ENCODE results near the gene WDR33.
"Not testable (repeated sequence)": the region's sequence is repeated elsewhere in the genome, so short reads cannot be mapped to it uniquely, and the experiment has no call there.

WDR33 gene

DNA sequence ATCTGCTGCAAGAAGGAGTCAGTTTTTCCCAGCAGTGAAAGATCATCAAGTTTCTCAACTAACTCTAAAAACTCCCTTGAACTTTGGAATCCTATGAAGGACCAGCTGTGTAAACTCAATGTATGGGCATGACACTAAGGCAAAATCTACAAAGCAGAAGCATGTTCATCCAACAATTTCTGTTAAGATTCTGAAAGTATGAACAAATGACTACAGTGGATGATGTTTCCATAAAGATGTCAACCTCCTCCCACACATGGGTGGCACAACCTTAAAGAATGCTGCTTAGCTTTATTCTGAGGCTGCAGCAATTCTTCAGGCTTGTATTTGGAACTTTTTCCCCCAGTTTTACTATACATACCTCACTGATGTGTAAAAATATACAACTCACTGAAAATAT is 47.2 kb downstream of the WDR33 start:
- no peak overlapping the region for H3K27ac ChIP-seq
- no peaks in the 10 kb centered on the region for H3K27me3 ChIP-seq (ENCODE audit: insufficient read depth, low read depth, severe bottlenecking)
- TF ChIP-seq, protein P1, sequence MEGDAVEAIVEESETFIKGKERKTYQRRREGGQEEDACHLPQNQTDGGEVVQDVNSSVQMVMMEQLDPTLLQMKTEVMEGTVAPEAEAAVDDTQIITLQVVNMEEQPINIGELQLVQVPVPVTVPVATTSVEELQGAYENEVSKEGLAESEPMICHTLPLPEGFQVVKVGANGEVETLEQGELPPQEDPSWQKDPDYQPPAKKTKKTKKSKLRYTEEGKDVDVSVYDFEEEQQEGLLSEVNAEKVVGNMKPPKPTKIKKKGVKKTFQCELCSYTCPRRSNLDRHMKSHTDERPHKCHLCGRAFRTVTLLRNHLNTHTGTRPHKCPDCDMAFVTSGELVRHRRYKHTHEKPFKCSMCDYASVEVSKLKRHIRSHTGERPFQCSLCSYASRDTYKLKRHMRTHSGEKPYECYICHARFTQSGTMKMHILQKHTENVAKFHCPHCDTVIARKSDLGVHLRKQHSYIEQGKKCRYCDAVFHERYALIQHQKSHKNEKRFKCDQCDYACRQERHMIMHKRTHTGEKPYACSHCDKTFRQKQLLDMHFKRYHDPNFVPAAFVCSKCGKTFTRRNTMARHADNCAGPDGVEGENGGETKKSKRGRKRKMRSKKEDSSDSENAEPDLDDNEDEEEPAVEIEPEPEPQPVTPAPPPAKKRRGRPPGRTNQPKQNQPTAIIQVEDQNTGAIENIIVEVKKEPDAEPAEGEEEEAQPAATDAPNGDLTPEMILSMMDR (IDR thresholded peaks at IDR 0.05; ENCODE audit: low read depth, low read length), result no peak
- no peak for DNase-seq
- no peak overlapping the region for H3K4me3 ChIP-seq (ENCODE audit: low read depth, low read length)
- no peaks in the 10 kb centered on the region for H3K9me3 ChIP-seq (ENCODE audit: severe bottlenecking)
- peaks cover 76% of the 10 kb centered on the region for H3K36me3 ChIP-seq

DNA sequence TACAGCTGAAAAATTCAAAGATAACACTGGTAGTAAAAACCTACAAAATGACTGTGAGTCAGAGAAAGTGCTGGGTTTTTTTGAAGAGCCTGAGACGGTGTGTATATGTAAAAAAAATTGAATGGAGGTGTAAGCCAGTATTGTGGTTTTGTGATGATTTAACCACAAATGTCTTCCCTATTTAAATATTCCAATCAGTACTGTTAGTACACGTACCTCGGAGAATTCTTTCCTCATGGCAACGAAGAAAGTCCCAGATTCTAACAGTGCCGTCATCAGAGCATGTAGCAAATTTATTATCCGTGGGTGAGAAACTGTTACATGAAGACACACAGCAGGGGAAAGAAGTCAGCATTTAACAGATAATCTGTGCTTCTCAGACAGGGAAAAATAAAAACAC is 48.1 kb downstream of the WDR33 start:
- Histone ChIP-seq H3K27ac (no peak overlapping the region), H3K27me3 (ENCODE audit: insufficient read depth, low read depth, severe bottlenecking) (no peaks in the 10 kb centered on the region), H3K4me3 (ENCODE audit: low read depth, low read length) (no peak overlapping the region), H3K9me3 (ENCODE audit: severe bottlenecking) (no peaks in the 10 kb centered on the region), H3K36me3 (peaks cover 68% of the 10 kb centered on the region)
- TF ChIP-seq, protein P1 (IDR thresholded peaks at IDR 0.05; ENCODE audit: low read depth, low read length), result no peak
- no peak for DNase-seq

DNA sequence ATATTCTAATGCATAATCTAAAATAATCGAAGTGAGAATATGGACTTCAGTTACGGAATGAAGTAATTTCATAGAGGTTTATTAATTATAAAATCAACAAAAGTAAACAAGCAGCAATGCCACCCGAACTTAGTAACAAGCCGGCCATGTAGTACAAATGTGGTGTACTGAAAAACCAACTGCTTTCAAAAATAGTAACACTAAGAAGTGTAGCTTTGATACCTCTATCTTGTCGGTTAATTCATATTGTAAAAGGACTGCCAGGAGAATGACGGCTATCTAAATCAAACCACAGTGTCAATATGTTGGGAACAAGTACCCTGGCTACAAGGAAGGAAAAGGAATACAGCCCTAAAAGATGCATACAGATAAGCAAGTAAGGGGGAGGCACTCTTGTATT is 48.5 kb downstream of the WDR33 start:
- Histone ChIP-seq H3K27me3 (ENCODE audit: insufficient read depth, low read depth, severe bottlenecking) (no peaks in the 10 kb centered on the region), H3K4me3 (ENCODE audit: low read depth, low read length) (no peak overlapping the region), H3K27ac (no peak overlapping the region), H3K36me3 (peaks cover 64% of the 10 kb centered on the region), H3K9me3 (ENCODE audit: severe bottlenecking) (no peaks in the 10 kb centered on the region)
- no peak for DNase-seq
- TF ChIP-seq, protein P1 (IDR thresholded peaks at IDR 0.05; ENCODE audit: low read depth, low read length), result no peak

DNA sequence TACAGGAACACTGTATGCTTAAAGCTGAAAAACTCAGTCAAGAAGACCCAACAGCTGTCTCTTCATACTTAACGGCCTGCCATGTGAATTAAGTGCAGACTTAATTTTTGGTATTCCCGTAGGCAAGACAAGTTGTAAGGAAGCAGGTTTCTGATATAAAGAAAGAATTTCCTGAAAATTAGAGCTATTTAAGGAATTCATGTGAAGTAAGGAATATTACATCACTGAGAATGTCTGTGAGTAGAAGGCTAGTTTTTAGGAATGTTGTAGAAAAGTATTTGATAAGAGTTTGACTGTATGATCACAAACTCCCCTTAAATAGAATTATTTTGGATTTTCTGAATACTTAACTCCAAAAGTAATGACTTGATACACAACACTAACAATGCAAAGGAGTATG is 51.0 kb downstream of the WDR33 start:
- DNase-seq, result no peak
- no peak overlapping the region for H3K27ac ChIP-seq
- TF ChIP-seq, protein P1 (IDR thresholded peaks at IDR 0.05; ENCODE audit: low read depth, low read length), result no peak
- H3K27me3 ChIP-seq (ENCODE audit: insufficient read depth, low read depth, severe bottlenecking), result no peaks in the 10 kb centered on the region
- peaks cover 42% of the 10 kb centered on the region for H3K36me3 ChIP-seq
- H3K4me3 ChIP-seq (ENCODE audit: low read depth, low read length), result no peak overlapping the region
- no peaks in the 10 kb centered on the region for H3K9me3 ChIP-seq (ENCODE audit: severe bottlenecking)

DNA sequence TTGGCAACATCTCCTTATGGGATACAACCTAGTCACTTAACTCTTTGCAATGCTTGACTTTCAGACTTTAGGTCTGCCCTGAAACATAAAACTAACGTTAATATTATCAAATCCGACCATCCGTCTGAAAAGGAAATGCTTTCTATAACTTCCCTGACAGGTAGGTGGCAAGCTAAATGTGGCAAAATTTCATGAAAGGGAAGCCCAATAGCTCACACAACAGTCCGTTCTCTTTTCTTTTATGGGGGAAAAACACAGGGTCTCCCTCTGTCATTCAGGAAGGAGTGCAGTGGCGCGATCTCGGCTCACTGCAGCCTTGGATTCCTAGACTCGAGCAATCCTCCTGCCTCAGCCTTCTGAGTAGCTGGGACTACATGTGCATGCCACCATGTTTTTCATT is 56.8 kb downstream of the WDR33 start:
- TF ChIP-seq, protein P1 (IDR thresholded peaks at IDR 0.05; ENCODE audit: low read depth, low read length), result no peak
- no peak overlapping the region for H3K27ac ChIP-seq
- H3K9me3 ChIP-seq (ENCODE audit: severe bottlenecking), result no peaks in the 10 kb centered on the region
- no peak for DNase-seq
- no peak overlapping the region for H3K4me3 ChIP-seq (ENCODE audit: low read depth, low read length)
- no peaks in the 10 kb centered on the region for H3K27me3 ChIP-seq (ENCODE audit: insufficient read depth, low read depth, severe bottlenecking)
- peaks cover 3% of the 10 kb centered on the region for H3K36me3 ChIP-seq

DNA sequence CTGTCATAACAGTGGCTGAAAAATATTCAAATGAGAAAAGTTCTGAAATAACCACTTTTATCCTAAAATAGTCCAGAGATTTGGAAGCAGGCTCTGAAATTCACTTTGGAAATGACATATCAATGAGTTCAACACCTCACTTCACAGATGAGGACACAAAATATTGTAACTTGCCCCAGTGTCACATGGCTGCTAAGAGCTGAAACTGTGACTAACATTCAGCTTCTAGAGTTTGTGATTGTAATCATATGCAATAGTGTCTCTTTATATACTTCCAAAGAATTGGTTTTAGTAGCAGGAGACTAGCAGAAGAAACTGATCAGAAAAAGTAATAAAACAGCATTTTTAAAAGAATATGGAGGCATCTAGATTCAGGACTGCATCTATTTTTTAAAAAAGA is 57.6 kb downstream of the WDR33 start:
- H3K27ac ChIP-seq, result no peak overlapping the region
- no peaks in the 10 kb centered on the region for H3K9me3 ChIP-seq (ENCODE audit: severe bottlenecking)
- peaks cover 4% of the 10 kb centered on the region for H3K36me3 ChIP-seq
- TF ChIP-seq, protein P1 (IDR thresholded peaks at IDR 0.05; ENCODE audit: low read depth, low read length), result no peak
- DNase-seq, result no peak
- no peaks in the 10 kb centered on the region for H3K27me3 ChIP-seq (ENCODE audit: insufficient read depth, low read depth, severe bottlenecking)
- H3K4me3 ChIP-seq (ENCODE audit: low read depth, low read length), result no peak overlapping the region

DNA sequence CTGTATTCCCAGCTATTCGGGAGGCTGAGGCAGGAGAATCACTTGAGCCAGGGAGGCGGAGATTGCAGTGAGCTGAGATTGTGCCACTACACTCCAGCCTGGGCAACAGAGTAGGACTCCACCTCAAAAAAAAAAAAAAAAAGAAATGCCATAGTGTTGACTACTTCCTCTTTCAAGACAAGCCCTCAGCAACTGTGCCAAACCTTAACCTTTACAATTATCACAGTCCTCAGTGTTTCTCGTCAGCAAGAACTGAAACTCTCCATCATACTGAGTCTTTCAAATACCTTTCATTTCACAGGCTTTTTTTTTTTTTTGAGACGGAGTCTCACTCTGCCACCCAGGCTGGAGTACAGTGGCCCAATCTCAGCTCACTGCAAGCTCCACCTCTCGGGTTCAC is 61.4 kb downstream of the WDR33 start:
- not testable (repeated sequence) for DNase-seq
- peaks cover 19% of the 10 kb centered on the region for H3K36me3 ChIP-seq

More for the DNA sequence above, 61.4 kb downstream of the WDR33 start:
- not testable (repeated sequence) for H3K27ac ChIP-seq; H3K4me3 ChIP-seq (ENCODE audit: low read depth, low read length); H3K9me3 ChIP-seq (ENCODE audit: severe bottlenecking); H3K27me3 ChIP-seq (ENCODE audit: insufficient read depth, low read depth, severe bottlenecking)
